GM12878 (cell line): ENCODE measurements around the gene P2RX1. TPM values are rescaled to one million over a fixed set of nuclear protein-coding genes. Genes with fewer than 3 reads are reported as not detected.

Source experiments
- BACH1 ChIP-seq: fragments of 450-650 bp; IDR thresholded peaks from 2 replicates; pipeline ENCODE4 v1.6.1; 2017; ENCODE audit warnings: mild to moderate bottlenecking, borderline replicate concordance
- BCL11A ChIP-seq: IDR thresholded peaks from 2 replicates; pipeline ENCODE4 v1.6.1; 2011; ENCODE audit warnings: low read depth, low read length
- CBX5 ChIP-seq: sonication (generic); IDR thresholded peaks from 2 replicates; pipeline ENCODE4 v1.6.1; 2016; ENCODE audit warnings: low read depth, moderate library complexity, mild to moderate bottlenecking, inconsistent platforms
- EED ChIP-seq: sonication (generic); IDR thresholded peaks from 2 replicates; pipeline ENCODE4 v1.6.1; 2016; ENCODE audit warnings: antibody characterized with exemption, low read depth
- EGR1 ChIP-seq, 2 experiments: IDR thresholded peaks; 1 replicate in 1 of 2; 2 replicates in 1 of 2; pipeline ENCODE4 v1.6.1; 2011 to 2012; ENCODE audit warnings: low read depth in 2 of 2, low read length in 2 of 2, borderline replicate concordance in 1 of 2, mild to moderate bottlenecking in 1 of 2, moderate library complexity in 1 of 2
- GABPA ChIP-seq: IDR thresholded peaks from 2 replicates; pipeline ENCODE4 v1.6.1; 2014; ENCODE audit warnings: antibody characterized with exemption, low read depth, mild to moderate bottlenecking, inconsistent platforms
- HCFC1 ChIP-seq: fragments of 150-350 bp; IDR thresholded peaks from 2 replicates; pipeline ENCODE4 v1.6.1; 2014; ENCODE audit warnings: low read length
- IKZF2 ChIP-seq, 2 experiments: fragments of 450-650 bp; IDR thresholded peaks; 2 replicates each; pipeline ENCODE4 v1.6.1; 2017; ENCODE audit warnings: mild to moderate bottlenecking in 2 of 2, moderate library complexity in 2 of 2
- MYB ChIP-seq: fragments of 150-350 bp; IDR thresholded peaks from 2 replicates; pipeline ENCODE4 v1.6.1; 2014; ENCODE audit warnings: mild to moderate bottlenecking, low read depth, low read length, borderline replicate concordance
- MYC ChIP-seq: IDR thresholded peaks from 2 replicates; pipeline ENCODE4 v1.6.1; 2011; ENCODE audit warnings: mild to moderate bottlenecking, low read length, moderate library complexity, inconsistent platforms; ENCODE audit not compliant: insufficient read depth, insufficient replicate concordance, insufficient read length, severe bottlenecking
- RB1 ChIP-seq: fragments of 450-650 bp; formaldehyde crosslinking; IDR thresholded peaks from 2 replicates; pipeline ENCODE4 v1.6.1; 2017; ENCODE audit warnings: mild to moderate bottlenecking, borderline replicate concordance
- RCOR1 ChIP-seq: conservative IDR thresholded peaks from 2 replicates; pipeline ENCODE4 v1.6.1; 2012; ENCODE audit warnings: low read depth, low read length, improper control_type of control experiment
- SIX5 ChIP-seq: IDR thresholded peaks from 2 replicates; pipeline ENCODE4 v1.6.1; 2011; ENCODE audit warnings: mild to moderate bottlenecking, low read depth, low read length, moderate library complexity; ENCODE audit not compliant: severe bottlenecking
- SP1 ChIP-seq: IDR thresholded peaks from one replicate; pipeline ENCODE4 v1.6.1; 2011; ENCODE audit warnings: low read depth, low read length
- SPI1 ChIP-seq: IDR thresholded peaks from 2 replicates; pipeline ENCODE4 v1.6.1; 2011; ENCODE audit warnings: low read depth, mild to moderate bottlenecking, low read length, moderate library complexity, borderline replicate concordance; ENCODE audit not compliant: insufficient read depth
- TBL1XR1 ChIP-seq: IDR thresholded peaks from 2 replicates; pipeline ENCODE4 v1.6.1; 2012; ENCODE audit warnings: low read depth, low read length, improper control_type of control experiment
- TCF12 ChIP-seq: IDR thresholded peaks from 2 replicates; pipeline ENCODE4 v1.6.1; 2011; ENCODE audit warnings: low read depth, mild to moderate bottlenecking, low read length
- YBX1 ChIP-seq: fragments of 450-650 bp; IDR thresholded peaks from 2 replicates; pipeline ENCODE4 v1.6.1; 2016; ENCODE audit warnings: antibody characterized with exemption
- ZBED1 ChIP-seq: IDR thresholded peaks from 2 replicates; pipeline ENCODE4 v1.6.1; 2016; ENCODE audit warnings: borderline replicate concordance
- polyA plus RNA-seq, 11 experiments: library from polyadenylated mRNA; depleted of rRNA in 4 of 11; unstranded in 6 of 11; stranded (reverse) in 5 of 11; fragments of >200 nt; fragmentation: Nextera tagmentation in 4 of 11; fragmentation: Illumina TruSeq in 1 of 11; extraction: Ambion mirVana in 4 of 11; extraction: Trizol in 1 of 11; gene quantifications; 1 replicate in 1 of 11; 2 replicates in 10 of 11; pipeline versions ENCODE4 v1.2.1 to v1.2.3, GENCODE V29; 2011 to 2016; ENCODE audit warnings: inconsistent platforms in 2 of 11, missing spikeins in 2 of 11, low read depth in 1 of 11
- total RNA-seq, 4 experiments: library from RNA; depleted of rRNA in 3 of 4; stranded (reverse); fragments of >200 nt in 3 of 4; fragmentation: Illumina TruSeq in 1 of 4; extraction: Trizol in 1 of 4; gene quantifications; 2 replicates each; pipeline versions ENCODE4 v1.2.1 to v1.2.3, GENCODE V29; 2013 to 2021
- TF ChIP-seq, protein P1 (sequence below): fragments of 450-650 bp; formaldehyde crosslinking; IDR thresholded peaks from 2 replicates; pipeline ENCODE4 v1.4.0; 2020; ENCODE audit warnings: mild to moderate bottlenecking, moderate library complexity
- TF ChIP-seq, protein P2 (sequence below): IDR thresholded peaks from 2 replicates; pipeline ENCODE4 v1.6.1; 2012; ENCODE audit warnings: low read depth, low read length, improper control_type of control experiment
- TF ChIP-seq, protein P3 (sequence below): fragments of 450-650 bp; IDR thresholded peaks from 2 replicates; pipeline ENCODE4 v1.6.1; 2016; ENCODE audit warnings: mild to moderate bottlenecking
- TF ChIP-seq, protein P4 (sequence below): fragments of 450-650 bp; IDR thresholded peaks from 2 replicates; pipeline ENCODE4 v1.6.1; 2018; ENCODE audit warnings: borderline replicate concordance, mild to moderate bottlenecking; ENCODE audit not compliant: partially characterized antibody

The P2RX1 gene
- total and polyA plus RNA-seq, 10 of the 15 experiments (the other 5 are each of a cell fraction or from before 2014, with no cell fraction given), result 0.12 to 6.2 (median 3.4) TPM

DNA sequence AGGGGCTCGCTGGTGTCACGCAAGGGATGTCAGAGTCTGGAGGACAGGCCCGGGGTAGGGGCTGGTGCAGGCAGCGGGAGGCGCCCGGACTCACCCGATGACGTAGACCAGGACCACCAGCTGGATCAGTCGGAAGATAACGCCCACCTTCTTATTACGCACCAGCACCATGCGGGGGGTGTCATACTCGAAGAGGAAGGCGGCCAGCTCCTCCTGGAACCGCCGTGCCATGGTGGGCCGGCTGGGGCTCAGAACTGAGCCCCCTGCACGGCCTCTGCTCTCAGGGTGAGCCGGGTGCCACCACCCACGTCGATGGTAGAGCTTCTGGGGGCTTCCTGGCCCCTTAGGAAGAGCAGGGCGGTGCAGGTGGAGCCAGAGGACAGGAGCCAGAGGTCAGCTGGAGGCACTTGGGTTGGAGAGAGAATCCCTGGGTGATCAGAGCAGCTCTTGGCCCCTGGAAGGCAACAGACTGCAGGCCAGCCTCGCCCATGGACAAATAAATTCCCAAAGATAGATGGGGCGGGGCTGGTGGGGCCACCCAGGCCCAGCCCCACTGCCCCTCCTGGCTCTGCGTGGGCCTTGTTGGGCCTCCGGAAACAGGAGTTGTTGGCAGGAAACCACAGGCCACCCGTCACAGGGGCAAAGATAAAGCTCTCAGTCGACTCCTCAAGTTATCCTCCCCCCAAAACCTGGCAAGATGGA lies at the start of gene P2RX1 (continued):
- TF ChIP-seq, protein P1, sequence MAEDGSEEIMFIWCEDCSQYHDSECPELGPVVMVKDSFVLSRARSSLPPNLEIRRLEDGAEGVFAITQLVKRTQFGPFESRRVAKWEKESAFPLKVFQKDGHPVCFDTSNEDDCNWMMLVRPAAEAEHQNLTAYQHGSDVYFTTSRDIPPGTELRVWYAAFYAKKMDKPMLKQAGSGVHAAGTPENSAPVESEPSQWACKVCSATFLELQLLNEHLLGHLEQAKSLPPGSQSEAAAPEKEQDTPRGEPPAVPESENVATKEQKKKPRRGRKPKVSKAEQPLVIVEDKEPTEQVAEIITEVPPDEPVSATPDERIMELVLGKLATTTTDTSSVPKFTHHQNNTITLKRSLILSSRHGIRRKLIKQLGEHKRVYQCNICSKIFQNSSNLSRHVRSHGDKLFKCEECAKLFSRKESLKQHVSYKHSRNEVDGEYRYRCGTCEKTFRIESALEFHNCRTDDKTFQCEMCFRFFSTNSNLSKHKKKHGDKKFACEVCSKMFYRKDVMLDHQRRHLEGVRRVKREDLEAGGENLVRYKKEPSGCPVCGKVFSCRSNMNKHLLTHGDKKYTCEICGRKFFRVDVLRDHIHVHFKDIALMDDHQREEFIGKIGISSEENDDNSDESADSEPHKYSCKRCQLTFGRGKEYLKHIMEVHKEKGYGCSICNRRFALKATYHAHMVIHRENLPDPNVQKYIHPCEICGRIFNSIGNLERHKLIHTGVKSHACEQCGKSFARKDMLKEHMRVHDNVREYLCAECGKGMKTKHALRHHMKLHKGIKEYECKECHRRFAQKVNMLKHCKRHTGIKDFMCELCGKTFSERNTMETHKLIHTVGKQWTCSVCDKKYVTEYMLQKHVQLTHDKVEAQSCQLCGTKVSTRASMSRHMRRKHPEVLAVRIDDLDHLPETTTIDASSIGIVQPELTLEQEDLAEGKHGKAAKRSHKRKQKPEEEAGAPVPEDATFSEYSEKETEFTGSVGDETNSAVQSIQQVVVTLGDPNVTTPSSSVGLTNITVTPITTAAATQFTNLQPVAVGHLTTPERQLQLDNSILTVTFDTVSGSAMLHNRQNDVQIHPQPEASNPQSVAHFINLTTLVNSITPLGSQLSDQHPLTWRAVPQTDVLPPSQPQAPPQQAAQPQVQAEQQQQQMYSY (CRISPR knock-in tag), result no peak
- TF ChIP-seq BACH1 (no peak), HCFC1 (no peak), RB1 (no peak), ZBED1 (no peak), BCL11A (no peak), IKZF2 (IDR thresholded peaks at IDR 0.05) (0 out of 4 replicates have a peak, but pooled peaks of 1 of the 2 experiments have one; percentile 21), TBL1XR1 (no peak), SPI1 (no peak), MYC (no peak), CBX5 (no peak), TCF12 (no peak), EED (peak; percentile 45), RCOR1 (no peak), SIX5 (no peak), MYB (no peak), SP1 (peak; percentile 18), GABPA (no peak), EGR1 (IDR thresholded peaks at IDR 0.05; ENCODE audit: borderline replicate concordance in 1 of 2, low read depth in 2 of 2, low read length in 2 of 2) (0 out of 3 replicates have a peak, but pooled peaks of 1 of the 2 experiments have one; percentile 23), YBX1 (no peak)
- TF ChIP-seq, protein P2, sequence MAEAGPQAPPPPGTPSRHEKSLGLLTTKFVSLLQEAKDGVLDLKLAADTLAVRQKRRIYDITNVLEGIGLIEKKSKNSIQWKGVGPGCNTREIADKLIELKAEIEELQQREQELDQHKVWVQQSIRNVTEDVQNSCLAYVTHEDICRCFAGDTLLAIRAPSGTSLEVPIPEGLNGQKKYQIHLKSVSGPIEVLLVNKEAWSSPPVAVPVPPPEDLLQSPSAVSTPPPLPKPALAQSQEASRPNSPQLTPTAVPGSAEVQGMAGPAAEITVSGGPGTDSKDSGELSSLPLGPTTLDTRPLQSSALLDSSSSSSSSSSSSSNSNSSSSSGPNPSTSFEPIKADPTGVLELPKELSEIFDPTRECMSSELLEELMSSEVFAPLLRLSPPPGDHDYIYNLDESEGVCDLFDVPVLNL, result no peak
- TF ChIP-seq, protein P3, sequence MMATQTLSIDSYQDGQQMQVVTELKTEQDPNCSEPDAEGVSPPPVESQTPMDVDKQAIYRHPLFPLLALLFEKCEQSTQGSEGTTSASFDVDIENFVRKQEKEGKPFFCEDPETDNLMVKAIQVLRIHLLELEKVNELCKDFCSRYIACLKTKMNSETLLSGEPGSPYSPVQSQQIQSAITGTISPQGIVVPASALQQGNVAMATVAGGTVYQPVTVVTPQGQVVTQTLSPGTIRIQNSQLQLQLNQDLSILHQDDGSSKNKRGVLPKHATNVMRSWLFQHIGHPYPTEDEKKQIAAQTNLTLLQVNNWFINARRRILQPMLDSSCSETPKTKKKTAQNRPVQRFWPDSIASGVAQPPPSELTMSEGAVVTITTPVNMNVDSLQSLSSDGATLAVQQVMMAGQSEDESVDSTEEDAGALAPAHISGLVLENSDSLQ, result no peak
- TF ChIP-seq, protein P4, sequence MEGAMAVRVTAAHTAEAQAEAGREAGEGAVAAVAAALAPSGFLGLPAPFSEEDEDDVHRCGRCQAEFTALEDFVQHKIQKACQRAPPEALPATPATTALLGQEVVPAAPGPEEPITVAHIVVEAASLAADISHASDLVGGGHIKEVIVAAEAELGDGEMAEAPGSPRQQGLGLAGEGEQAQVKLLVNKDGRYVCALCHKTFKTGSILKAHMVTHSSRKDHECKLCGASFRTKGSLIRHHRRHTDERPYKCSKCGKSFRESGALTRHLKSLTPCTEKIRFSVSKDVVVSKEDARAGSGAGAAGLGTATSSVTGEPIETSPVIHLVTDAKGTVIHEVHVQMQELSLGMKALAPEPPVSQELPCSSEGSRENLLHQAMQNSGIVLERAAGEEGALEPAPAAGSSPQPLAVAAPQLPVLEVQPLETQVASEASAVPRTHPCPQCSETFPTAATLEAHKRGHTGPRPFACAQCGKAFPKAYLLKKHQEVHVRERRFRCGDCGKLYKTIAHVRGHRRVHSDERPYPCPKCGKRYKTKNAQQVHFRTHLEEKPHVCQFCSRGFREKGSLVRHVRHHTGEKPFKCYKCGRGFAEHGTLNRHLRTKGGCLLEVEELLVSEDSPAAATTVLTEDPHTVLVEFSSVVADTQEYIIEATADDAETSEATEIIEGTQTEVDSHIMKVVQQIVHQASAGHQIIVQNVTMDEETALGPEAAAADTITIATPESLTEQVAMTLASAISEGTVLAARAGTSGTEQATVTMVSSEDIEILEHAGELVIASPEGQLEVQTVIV, result no peak
